Measurements from ENCODE around the gene TFCP2. TPM values are rescaled to one million over a fixed set of nuclear protein-coding genes. Genes with fewer than 3 reads are reported as not detected.

Gene TFCP2
- total RNA-seq, 1 donor from 2014 or later = 40.0 TPM

- no peaks in the 10 kb centered on the region for H3K27me3 Mint-ChIP-seq
- no peak for TF ChIP-seq CTCF (IDR thresholded peaks at IDR 0.05; ENCODE audit: unreplicated experiment)
- H3K9me3 Mint-ChIP-seq (ENCODE audit: low read depth) = no peaks in the 10 kb centered on the region
- no peak for DNase-seq (ENCODE audit: low spot score, unreplicated experiment)
- no peak overlapping the region for H3K4me3 Mint-ChIP-seq (ENCODE audit: low read depth)
- H3K4me1 Mint-ChIP-seq (ENCODE audit: low read depth) = peaks cover 6% of the 10 kb centered on the region
- peaks cover 20% of the 10 kb centered on the region for H3K36me3 Mint-ChIP-seq (ENCODE audit: insufficient read depth)
- no peak overlapping the region for H3K27ac Mint-ChIP-seq
Measured at GRCh38 chr12:51067229-51067628, 105.7 kb downstream of the TFCP2 start.

- Mint-ChIP-seq H3K4me3 (ENCODE audit: low read depth) (no peak overlapping the region), H3K4me1 (ENCODE audit: low read depth) (no peaks in the 10 kb centered on the region), H3K27ac (no peak overlapping the region), H3K27me3 (no peaks in the 10 kb centered on the region), H3K9me3 (ENCODE audit: low read depth) (no peaks in the 10 kb centered on the region), H3K36me3 (ENCODE audit: insufficient read depth) (peaks cover 21% of the 10 kb centered on the region)
- TF ChIP-seq CTCF (IDR thresholded peaks at IDR 0.05; ENCODE audit: unreplicated experiment) = no peak
- no peak for DNase-seq (ENCODE audit: low spot score, unreplicated experiment)
Measured at GRCh38 chr12:51065530-51065929, 107.4 kb downstream of the TFCP2 start.

DNA sequence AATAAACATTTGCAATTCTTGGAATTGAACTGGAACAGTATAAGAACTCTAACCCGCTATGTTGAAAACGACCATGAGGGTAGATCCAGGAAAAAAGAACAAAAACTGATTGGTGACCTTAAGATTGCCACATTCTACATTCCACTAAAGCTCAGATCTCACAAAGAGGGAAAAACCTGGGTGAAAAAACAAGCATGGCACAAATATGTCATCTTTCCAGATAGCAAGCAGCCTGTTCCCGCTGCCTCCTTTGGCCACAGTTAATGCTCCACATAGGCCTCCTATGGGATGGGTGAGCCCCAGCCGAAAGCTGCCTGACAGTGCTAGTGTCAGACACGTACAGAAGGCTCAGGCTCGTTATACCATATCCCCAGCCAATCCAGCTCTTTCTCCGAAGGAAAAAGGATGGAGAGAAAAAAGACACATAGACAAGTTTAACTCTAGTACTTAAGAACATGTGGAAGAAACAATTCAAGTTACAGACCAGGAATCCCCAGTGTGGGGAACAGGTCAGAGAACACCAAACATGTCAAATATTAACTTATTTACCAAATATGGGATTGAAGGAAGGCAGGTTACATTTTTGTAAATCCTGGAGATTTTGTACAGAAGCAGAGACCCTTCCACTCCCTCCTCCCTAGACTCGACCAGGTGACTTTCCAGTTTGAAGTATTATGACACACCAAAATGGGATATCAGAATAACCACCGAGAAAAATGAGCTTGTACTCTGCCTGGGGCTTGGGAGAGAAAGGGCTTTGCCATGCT, 110.1 kb downstream of the TFCP2 start:
- TF ChIP-seq CTCF (IDR thresholded peaks at IDR 0.05; ENCODE audit: unreplicated experiment) = no peak
- no peak for DNase-seq (ENCODE audit: low spot score, unreplicated experiment)
- peaks cover 25% of the 10 kb centered on the region for H3K36me3 Mint-ChIP-seq (ENCODE audit: insufficient read depth)
- no peaks in the 10 kb centered on the region for H3K4me1 Mint-ChIP-seq (ENCODE audit: low read depth)
- no peaks in the 10 kb centered on the region for H3K9me3 Mint-ChIP-seq (ENCODE audit: low read depth)
- H3K27ac Mint-ChIP-seq = no peak overlapping the region
- H3K27me3 Mint-ChIP-seq = no peaks in the 10 kb centered on the region
- no peak overlapping the region for H3K4me3 Mint-ChIP-seq (ENCODE audit: low read depth)

DNA sequence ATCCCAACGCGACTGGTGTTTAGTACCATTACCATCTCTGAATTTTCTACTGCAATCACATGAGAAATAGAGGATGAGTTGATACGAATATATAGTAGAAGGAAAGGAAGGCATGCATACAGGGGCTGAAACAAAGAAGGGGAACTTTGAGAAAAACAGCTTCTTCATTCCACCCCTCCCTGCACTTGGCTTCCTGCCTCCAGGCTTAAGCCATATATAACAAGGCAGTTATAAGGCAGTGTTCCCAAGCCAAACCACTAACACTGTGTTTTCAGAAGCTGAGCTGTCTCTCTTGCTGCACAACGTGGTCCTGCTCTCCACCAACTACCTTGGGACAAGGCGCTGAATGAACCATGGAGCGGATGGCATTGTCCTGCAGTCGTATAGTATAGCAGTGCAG, 113.8 kb downstream of the TFCP2 start:
- Mint-ChIP-seq H3K4me1 (ENCODE audit: low read depth) (no peaks in the 10 kb centered on the region), H3K27ac (no peak overlapping the region), H3K4me3 (ENCODE audit: low read depth) (no peak overlapping the region), H3K36me3 (ENCODE audit: insufficient read depth) (peaks cover 20% of the 10 kb centered on the region), H3K9me3 (ENCODE audit: low read depth) (no peaks in the 10 kb centered on the region), H3K27me3 (no peaks in the 10 kb centered on the region)
- no peak for TF ChIP-seq CTCF (IDR thresholded peaks at IDR 0.05; ENCODE audit: unreplicated experiment)
- no peak for DNase-seq (ENCODE audit: low spot score, unreplicated experiment)

DNA sequence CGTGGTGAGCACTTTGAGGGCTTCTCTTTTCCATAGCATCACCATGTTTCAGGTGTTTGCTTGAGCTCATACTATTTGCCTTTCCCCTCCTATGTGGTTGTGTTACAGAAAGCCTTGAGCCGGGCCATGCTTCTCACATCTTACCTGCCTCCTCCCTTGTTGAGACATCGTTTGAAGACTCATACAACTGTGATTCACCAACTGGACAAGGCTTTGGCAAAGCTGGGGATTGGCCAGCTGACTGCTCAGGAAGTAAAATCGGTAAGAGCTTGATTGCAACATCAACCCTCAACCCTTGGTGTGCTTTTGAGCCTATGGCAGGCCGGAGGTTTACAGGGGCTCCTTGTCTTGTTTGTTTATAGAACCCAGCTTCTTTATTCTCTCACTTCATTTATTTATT, 116.7 kb downstream of the TFCP2 start:
- no peaks in the 10 kb centered on the region for H3K4me1 Mint-ChIP-seq (ENCODE audit: low read depth)
- DNase-seq (ENCODE audit: low spot score, unreplicated experiment) = no peak
- no peak overlapping the region for H3K4me3 Mint-ChIP-seq (ENCODE audit: low read depth)
- H3K36me3 Mint-ChIP-seq (ENCODE audit: insufficient read depth) = peaks cover 18% of the 10 kb centered on the region
- H3K27ac Mint-ChIP-seq = no peak overlapping the region
- no peaks in the 10 kb centered on the region for H3K9me3 Mint-ChIP-seq (ENCODE audit: low read depth)
- TF ChIP-seq CTCF (IDR thresholded peaks at IDR 0.05; ENCODE audit: unreplicated experiment) = no peak
- no peaks in the 10 kb centered on the region for H3K27me3 Mint-ChIP-seq

Measured in progenitor cell of endocrine pancreas (in vitro differentiated cells).